ENCODE results near the gene ADGB.
"Not testable (repeated sequence)": the region's sequence is repeated elsewhere in the genome, so short reads cannot be mapped to it uniquely, and the experiment has no call there.

Gene ADGB

DNA sequence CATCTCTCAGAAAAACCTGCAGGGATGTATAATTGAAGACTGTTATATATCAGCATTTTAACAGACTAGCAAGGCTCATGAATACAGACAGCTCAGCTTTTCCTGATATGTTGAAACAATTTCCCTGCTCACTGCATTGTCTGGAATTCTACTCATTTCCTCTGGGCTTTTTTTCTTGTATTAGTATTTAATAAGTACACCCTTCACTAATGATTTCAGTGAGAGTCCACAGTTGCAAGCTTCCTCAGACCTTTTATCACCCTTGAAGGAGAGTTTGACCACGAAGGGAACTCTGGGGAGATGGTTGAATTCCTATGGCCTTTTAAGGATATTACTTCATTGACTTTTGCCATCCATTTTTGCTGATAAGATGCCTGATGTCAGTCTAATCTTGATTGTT lies 248.7 kb downstream of the ADGB start:
- H3K9ac ChIP-seq (ENCODE audit: low read depth, low read length) = no peak overlapping the region
- H3K4me1 ChIP-seq (ENCODE audit: insufficient read depth, low read length) = peaks cover 13% of the 10 kb centered on the region; the same call in 1 of the 2 replicates
- H3K36me3 ChIP-seq (ENCODE audit: insufficient read depth, low read length) = no peaks in the 10 kb centered on the region; the same call in 1 of the 2 replicates
- peaks cover 12% of the 10 kb centered on the region; the same call in 1 of the 2 replicates for H3K9me3 ChIP-seq (ENCODE audit: control insufficient read depth, insufficient read depth, low read length)

DNA sequence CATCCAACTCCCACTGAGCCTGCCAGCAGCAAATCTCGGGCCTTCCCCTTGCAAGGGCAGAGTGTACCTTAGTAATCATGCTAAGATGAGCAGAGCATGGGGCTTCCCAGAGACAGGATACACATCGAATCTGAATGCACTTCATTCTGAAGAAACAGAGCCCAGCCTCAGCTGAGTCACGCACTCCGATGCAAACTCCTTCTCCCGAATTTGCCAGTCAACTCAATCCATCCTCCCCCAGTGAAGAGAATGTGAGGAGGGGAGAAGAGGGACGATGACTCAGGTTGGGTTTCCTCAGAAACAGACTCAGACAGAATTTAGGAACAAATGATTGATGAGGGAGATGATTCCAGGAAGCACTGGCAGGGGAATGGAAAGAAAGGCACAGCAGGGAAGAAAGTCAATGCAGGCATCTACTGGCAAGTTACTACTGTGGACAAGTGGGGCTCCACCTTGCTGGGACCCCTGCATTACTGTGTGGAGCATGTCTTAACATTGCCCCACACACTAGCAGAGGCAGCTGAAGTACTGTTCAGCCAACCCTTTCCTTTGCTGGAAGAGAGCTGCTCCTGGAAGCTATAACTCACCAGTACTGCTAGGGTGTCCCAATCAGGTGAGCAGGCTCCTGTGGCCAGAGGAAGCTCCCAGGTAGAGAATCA lies 251.6 kb downstream of the ADGB start:
- Histone ChIP-seq H3K9me3 (ENCODE audit: control insufficient read depth, insufficient read depth, low read length) (peaks cover 12% of the 10 kb centered on the region; the same call in 1 of the 2 replicates), H3K4me1 (ENCODE audit: insufficient read depth, low read length) (peaks cover 13% of the 10 kb centered on the region; the same call in 1 of the 2 replicates), H3K9ac (ENCODE audit: low read depth, low read length) (no peak overlapping the region), H3K36me3 (ENCODE audit: insufficient read depth, low read length) (no peaks in the 10 kb centered on the region; the same call in 1 of the 2 replicates)

DNA sequence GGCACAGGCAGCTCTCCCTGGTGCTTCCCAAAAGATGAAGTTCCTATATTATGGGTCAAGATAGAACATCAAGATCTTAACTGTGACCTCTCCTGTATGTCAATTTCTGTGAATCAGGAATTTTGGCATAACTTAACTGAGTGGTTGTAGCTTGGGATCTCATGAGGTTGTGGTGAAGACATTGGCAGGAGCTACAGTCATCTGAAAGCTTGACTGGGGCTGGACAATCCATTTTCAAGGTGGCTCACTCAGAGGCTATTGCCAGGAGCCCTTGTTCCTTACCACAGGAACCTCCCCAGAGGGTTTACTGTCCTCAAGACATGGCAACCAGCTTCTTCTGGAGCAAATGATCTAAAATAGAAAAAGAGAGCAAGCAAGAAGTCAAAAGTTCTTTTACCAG lies 252.2 kb downstream of the ADGB start:
- Histone ChIP-seq H3K36me3 (ENCODE audit: insufficient read depth, low read length) (no peaks in the 10 kb centered on the region), H3K9ac (ENCODE audit: low read depth, low read length) (no peak overlapping the region), H3K9me3 (ENCODE audit: control insufficient read depth, insufficient read depth, low read length) (peaks cover 11% of the 10 kb centered on the region; the same call in 1 of the 2 replicates), H3K4me1 (ENCODE audit: insufficient read depth, low read length) (peaks cover 13% of the 10 kb centered on the region; the same call in 1 of the 2 replicates)

DNA sequence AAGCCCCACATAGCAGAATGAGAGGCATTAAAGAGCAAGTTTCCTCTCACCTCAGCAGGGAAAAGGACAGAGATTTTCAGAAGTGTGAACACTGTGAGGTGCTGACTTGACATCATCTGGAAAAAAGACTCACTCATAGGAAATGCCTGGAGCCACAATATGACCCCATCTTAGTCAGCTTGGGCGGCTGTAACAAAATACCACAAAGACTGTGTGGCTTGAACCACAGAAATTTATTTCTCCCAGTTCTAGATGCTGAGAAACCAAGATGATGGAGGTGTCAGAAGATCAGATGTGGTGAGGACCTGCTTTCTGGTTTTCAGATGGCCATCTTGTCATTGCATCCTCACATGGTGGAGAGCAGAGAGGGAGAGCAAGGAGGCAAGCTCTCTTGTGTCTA lies 253.1 kb downstream of the ADGB start:
- Histone ChIP-seq H3K4me1 (ENCODE audit: insufficient read depth, low read length) (peaks cover 13% of the 10 kb centered on the region; the same call in 1 of the 2 replicates), H3K36me3 (ENCODE audit: insufficient read depth, low read length) (no peaks in the 10 kb centered on the region)

DNA sequence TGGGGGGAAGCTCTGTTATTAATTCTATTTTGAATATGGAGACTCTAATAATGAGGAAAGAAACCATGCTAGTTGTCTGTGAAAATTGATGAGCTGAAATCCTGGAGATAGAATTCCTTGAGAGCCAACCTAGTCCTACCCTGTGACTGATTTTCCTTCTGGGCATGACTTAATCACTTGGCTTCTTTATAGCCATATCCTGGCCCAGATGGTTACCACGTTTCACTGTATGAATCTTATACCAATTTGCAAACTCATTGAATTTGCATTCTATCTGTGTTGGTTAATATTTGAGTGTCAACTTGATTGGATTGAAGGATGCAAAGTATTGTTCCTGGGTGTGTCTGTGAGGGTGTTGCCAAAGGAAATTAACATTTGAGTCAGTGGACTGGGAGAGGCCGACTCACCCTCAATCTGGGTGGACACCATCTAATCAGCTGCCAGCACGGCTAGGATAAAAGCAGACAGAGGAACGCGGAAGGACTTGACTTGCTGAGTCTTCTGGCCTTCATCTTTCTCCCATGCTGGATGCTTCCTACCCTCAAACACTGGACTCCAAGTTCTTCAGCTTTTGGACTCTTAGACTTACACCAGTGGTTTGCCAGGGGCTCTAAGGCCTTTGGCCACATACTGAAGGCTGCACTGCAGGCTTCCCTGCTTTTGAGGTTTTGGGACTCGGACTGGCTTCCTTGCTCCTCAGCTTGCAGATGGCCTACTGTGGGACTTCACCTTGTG lies 255.9 kb downstream of the ADGB start:
- H3K4me1 ChIP-seq (ENCODE audit: insufficient read depth, low read length) = peaks cover 12% of the 10 kb centered on the region; the same call in 1 of the 2 replicates
- H3K36me3 ChIP-seq (ENCODE audit: insufficient read depth, low read length); H3K9me3 ChIP-seq (ENCODE audit: control insufficient read depth, insufficient read depth, low read length); H3K9ac ChIP-seq (ENCODE audit: low read depth, low read length): not testable (repeated sequence)

More for the DNA sequence above, 253.1 kb downstream of the ADGB start:
- H3K9ac ChIP-seq (ENCODE audit: low read depth, low read length) = no peak overlapping the region
- H3K9me3 ChIP-seq (ENCODE audit: control insufficient read depth, insufficient read depth, low read length) = peaks cover 5% of the 10 kb centered on the region; the same call in 1 of the 2 replicates

DNA sequence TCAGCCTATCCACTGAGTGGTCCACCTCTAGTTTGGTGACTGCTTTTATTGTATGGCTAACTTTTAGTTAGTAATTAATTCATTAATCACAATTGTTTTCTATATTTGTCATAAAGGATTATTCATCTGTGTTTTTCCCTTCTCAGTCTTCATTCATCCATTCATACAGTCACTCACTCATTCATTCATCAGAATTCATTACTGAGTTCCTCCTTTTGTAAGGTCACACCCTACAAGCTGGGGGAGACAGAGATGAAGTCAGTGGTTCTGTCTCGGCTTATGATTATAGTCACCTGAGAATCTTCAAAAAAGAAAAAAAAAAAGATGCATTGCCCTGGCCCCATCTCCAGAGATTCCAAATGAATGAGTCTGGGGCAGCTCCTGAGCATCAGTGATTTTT lies 257.1 kb downstream of the ADGB start:
- Histone ChIP-seq H3K9me3 (ENCODE audit: control insufficient read depth, insufficient read depth, low read length) (peaks cover 4% of the 10 kb centered on the region; the same call in 1 of the 2 replicates), H3K4me1 (ENCODE audit: insufficient read depth, low read length) (no peaks in the 10 kb centered on the region), H3K36me3 (ENCODE audit: insufficient read depth, low read length) (no peaks in the 10 kb centered on the region), H3K9ac (ENCODE audit: low read depth, low read length) (no peak overlapping the region)

DNA sequence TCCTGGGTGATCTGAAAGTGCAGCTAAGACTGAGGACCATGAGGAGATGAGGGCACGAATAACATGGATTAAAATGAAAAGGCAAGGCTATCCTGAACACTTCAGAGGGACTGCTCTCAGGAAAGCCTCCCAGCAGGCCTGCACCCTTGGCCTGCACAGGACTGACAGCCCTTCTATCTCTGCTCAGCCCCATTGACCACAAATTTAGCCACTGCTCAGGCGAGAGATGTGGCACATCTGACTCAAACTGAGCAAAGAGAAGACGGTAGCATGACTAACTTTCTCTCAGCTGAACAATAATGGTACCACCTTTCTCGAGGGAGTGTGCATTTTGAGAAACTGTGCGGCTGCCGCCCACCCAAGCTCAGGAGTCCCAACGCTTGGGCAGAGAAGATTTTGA lies 257.5 kb downstream of the ADGB start:
- Histone ChIP-seq H3K9me3 (ENCODE audit: control insufficient read depth, insufficient read depth, low read length) (no peaks in the 10 kb centered on the region), H3K36me3 (ENCODE audit: insufficient read depth, low read length) (no peaks in the 10 kb centered on the region), H3K4me1 (ENCODE audit: insufficient read depth, low read length) (no peaks in the 10 kb centered on the region), H3K9ac (ENCODE audit: low read depth, low read length) (no peak overlapping the region)

DNA sequence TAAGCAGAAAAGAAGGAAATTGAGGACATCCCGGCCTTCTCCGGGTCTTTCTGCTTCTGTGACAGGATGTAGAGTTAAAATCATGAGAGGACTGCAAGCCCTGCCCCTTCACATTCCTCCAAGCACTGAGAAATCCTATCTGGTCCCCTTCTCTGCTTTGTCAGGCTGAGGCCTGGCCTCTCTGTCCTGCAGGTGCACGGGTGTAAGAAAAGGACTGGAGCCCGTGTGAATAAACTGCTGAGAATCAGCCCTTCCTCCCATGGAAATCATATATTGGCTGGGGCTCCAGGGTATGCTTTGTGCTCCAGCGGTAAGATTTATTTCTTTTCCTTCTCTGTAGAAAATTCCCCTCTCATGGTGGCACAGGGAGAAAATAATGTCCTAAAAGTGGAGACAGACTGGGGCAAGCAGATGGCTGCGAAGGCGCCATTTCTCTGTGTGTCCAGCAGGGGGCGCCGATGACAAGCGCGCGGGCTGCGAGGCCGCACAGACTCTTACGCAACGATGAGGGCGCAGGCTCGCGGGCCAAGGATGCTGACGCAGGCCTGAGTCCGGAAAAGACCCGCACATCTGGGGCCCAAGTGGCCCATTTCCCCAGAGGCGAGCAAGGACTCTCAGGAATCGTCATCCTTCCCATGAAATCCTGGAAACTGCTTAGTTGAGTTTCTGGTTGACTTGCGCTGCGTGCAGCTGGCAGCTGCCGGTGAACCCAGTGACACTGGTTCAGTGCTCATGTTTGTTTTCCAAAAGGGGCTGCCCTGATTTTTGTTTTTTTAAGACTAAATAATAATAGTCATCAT lies 258.6 kb downstream of the ADGB start:
- Histone ChIP-seq H3K9ac (ENCODE audit: low read depth, low read length) (peak overlapping the region; percentile 59; the same call in 1 of the 2 replicates), H3K36me3 (ENCODE audit: insufficient read depth, low read length) (no peaks in the 10 kb centered on the region), H3K4me1 (ENCODE audit: insufficient read depth, low read length) (no peaks in the 10 kb centered on the region), H3K9me3 (ENCODE audit: control insufficient read depth, insufficient read depth, low read length) (no peaks in the 10 kb centered on the region)

DNA sequence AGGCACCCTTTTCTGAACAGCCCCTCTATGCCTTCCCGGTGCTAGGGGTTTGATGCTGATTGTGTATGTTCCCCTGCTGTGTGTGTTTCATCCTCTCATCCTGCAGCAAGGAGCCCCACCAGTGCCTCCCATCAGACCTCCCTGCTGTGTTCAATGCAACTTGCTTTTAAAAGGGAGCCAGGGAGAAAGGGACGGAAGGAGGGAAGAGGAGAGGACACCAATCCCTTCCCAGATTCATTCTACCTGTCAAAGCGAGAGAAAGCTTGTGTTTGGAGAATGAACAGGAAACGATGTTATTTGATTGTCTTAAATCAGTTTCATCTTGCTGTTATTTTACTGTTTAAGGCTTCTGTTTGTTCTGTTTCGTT lies 259.2 kb downstream of the ADGB start:
- Histone ChIP-seq H3K9me3 (ENCODE audit: control insufficient read depth, insufficient read depth, low read length) (no peaks in the 10 kb centered on the region), H3K36me3 (ENCODE audit: insufficient read depth, low read length) (no peaks in the 10 kb centered on the region), H3K9ac (ENCODE audit: low read depth, low read length) (peak overlapping the region; percentile 59; the same call in 1 of the 2 replicates), H3K4me1 (ENCODE audit: insufficient read depth, low read length) (no peaks in the 10 kb centered on the region)

DNA sequence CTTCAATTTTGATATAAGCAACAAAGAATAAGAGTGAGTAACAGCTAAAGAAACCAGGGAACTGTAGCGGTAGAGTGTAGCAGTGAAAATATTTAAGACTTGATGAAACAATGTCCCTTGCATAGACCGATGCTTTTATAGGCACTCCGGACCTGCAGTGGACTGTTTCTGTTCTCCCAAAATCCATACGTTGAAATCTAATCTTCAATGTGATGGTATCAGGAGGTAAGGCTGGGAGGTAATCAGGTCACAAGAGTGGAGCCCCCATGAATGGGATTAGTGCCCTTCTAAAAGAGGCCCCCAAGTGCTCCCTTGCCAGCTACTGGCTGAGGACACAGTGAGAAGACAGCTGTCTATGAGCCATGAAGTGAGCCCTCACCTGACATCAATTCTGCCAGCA lies 260.4 kb downstream of the ADGB start:
- no peak overlapping the region for H3K9ac ChIP-seq (ENCODE audit: low read depth, low read length)
- no peaks in the 10 kb centered on the region for H3K9me3 ChIP-seq (ENCODE audit: control insufficient read depth, insufficient read depth, low read length)
- no peaks in the 10 kb centered on the region for H3K36me3 ChIP-seq (ENCODE audit: insufficient read depth, low read length)
- H3K4me1 ChIP-seq (ENCODE audit: insufficient read depth, low read length) = no peaks in the 10 kb centered on the region

DNA sequence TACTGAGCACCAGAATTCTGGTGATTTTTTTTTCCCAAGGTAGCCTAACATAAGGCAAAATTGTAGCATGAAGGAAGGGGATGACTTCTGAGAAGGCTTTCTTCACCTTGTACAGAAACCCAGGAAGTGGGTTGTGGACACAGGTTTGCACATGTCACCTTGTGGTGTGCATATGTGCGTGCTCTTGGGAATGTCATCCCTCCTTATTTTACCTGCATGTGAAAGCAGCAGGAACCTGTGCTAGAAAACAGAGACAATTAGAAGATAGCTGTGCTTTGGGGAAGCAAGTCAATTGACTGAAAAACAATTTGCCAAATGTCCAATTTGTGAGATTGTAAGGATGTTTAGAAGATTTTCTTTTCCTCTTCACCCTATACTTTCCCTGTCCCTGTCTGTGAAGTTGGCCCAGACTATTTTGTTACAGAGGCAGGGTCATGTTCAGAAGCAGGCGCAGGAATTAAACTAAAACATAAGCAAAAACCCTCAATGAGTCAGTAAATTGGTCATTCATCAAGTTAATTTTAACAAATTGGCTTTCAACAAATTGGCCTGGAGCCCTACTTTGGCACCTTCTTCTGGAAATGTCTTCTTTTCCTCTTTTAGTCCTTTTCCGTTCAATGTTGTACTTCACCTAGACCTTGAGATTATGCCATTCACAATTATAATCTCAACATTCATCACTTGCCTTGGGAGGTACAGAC lies 261.2 kb downstream of the ADGB start:
- Histone ChIP-seq H3K36me3 (ENCODE audit: insufficient read depth, low read length) (no peaks in the 10 kb centered on the region), H3K9ac (ENCODE audit: low read depth, low read length) (no peak overlapping the region), H3K4me1 (ENCODE audit: insufficient read depth, low read length) (no peaks in the 10 kb centered on the region), H3K9me3 (ENCODE audit: control insufficient read depth, insufficient read depth, low read length) (no peaks in the 10 kb centered on the region)

DNA sequence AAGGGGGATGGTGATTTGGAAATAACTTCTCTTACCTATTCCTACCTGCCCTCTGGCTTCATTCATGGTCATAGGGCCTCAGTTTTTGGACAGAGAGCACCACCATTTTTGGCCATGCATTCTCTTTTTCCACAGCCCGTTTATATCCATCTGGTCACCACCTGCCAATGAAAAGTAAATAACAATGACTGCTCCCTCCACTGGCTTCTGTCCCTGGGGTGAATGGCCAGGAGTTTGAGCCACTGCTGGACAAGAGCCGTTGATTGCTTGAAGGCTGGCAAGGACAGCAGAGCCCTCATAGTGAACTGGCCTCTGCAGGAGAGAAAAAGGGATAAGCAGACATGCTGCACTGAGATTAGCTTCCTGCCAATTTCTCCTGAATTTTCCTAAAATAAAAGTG lies 261.8 kb downstream of the ADGB start:
- Histone ChIP-seq H3K9ac (ENCODE audit: low read depth, low read length) (no peak overlapping the region), H3K9me3 (ENCODE audit: control insufficient read depth, insufficient read depth, low read length) (no peaks in the 10 kb centered on the region), H3K36me3 (ENCODE audit: insufficient read depth, low read length) (no peaks in the 10 kb centered on the region), H3K4me1 (ENCODE audit: insufficient read depth, low read length) (no peaks in the 10 kb centered on the region)

DNA sequence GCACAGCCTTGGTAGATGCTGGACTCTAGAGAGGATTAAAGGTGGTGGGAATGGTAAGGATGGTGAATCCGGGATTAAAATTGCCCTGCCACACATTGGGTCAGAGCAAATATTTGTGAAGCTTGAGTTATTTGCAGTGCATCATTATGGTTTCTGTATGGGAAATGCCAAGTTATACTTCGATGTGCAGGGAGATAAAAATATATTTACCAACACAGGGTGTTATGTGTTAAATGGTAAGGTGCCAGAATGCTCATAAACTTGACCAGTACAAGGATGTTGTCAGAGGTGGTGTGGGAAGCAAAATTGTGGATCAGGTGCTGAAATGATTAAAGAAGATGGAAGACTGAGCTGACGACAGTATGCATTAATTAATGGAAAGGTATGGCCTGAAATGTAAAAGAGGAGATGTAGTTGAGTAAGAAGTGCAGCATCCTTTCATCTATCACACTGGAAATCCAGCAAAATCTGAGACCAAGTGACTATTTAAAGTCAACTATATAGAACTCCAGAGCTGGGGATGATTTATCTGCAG lies 262.3 kb downstream of the ADGB start:
- no peaks in the 10 kb centered on the region for H3K9me3 ChIP-seq (ENCODE audit: control insufficient read depth, insufficient read depth, low read length)
- no peak overlapping the region for H3K9ac ChIP-seq (ENCODE audit: low read depth, low read length)
- no peaks in the 10 kb centered on the region for H3K36me3 ChIP-seq (ENCODE audit: insufficient read depth, low read length)
- no peaks in the 10 kb centered on the region for H3K4me1 ChIP-seq (ENCODE audit: insufficient read depth, low read length)

DNA sequence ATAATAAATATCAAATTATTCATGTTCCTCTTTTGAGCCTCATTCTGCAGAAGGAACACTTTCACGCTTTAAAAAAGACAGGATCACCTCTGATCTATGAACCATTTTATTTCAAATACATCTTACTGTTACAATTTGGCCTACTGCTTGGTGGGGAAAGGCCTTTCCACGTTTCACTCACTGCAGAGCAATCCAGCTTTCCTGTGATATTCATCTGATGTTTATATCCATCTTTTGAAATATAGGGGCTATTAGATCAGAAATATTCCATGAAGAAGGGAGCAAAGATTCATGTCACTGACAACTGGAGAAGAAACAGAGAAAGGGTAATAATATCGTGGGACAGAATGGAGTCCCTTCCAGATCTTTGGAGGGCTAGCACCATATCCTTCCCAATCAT lies 262.9 kb downstream of the ADGB start:
- Histone ChIP-seq H3K4me1 (ENCODE audit: insufficient read depth, low read length) (no peaks in the 10 kb centered on the region), H3K36me3 (ENCODE audit: insufficient read depth, low read length) (no peaks in the 10 kb centered on the region), H3K9me3 (ENCODE audit: control insufficient read depth, insufficient read depth, low read length) (no peaks in the 10 kb centered on the region), H3K9ac (ENCODE audit: low read depth, low read length) (no peak overlapping the region)
